IMR-90 (cell line): ENCODE results near the gene DNM3. TPM values are rescaled to one million over a fixed set of nuclear protein-coding genes. Genes with fewer than 3 reads are reported as not detected.

ENCODE experiments used
- ATAC-seq: fragments of 200-7000 bp; cut with Tn5 transposase; 2 replicates; pipeline ENCODE4 v1.9.1; 2020; ENCODE audit warnings: low read depth, mild to moderate bottlenecking, moderate library complexity
- BruUV-seq: library from RNA; stranded (reverse); fragments of 400-500 nt; replicated peaks from 2 replicates; lab custom pipeline; 2021; lab: Mats Ljungman, UMichigan
- CTCF ChIA-PET: fragments of 300-600 bp; formaldehyde crosslinking; extraction: SDS; loops from one replicate; lab custom pipeline; 2021; ENCODE audit warnings: antibody characterized with exemption; lab: Yijun Ruan, JAX
- POLR2A ChIA-PET: fragments of 300-600 bp; sonication (Branson Sonifier 250); formaldehyde crosslinking; loops from one replicate; lab custom pipeline; 2022; ENCODE audit warnings: antibody characterized with exemption; ENCODE audit not compliant: unreplicated experiment; lab: Charles Lee
- DNase-seq: peaks from one replicate; pipeline ENCODE4 v3.0.0; 2013
- H2AFZ ChIP-seq: replicated peaks from 2 replicates; pipeline ENCODE3; 2013; ENCODE audit warnings: low read length, mild to moderate bottlenecking; ENCODE audit not compliant: poor library complexity
- H2AK5ac ChIP-seq: 2 replicates; pipeline ENCODE4 v1.6.1; 2013; ENCODE audit warnings: low read depth, low read length, inconsistent platforms
- H2AK9ac ChIP-seq: replicated peaks from 2 replicates; pipeline ENCODE3; 2013; ENCODE audit warnings: mild to moderate bottlenecking, low read depth, low read length, moderate library complexity; ENCODE audit not compliant: poor library complexity
- H2BK120ac ChIP-seq: 2 replicates; pipeline ENCODE4 v1.6.1; 2013; ENCODE audit warnings: low read depth, low read length, inconsistent platforms
- H2BK15ac ChIP-seq: 3 replicates; pipeline ENCODE4 v1.6.1; 2013; ENCODE audit warnings: low read depth, low read length, inconsistent platforms
- H2BK20ac ChIP-seq: 2 replicates; pipeline ENCODE4 v1.6.1; 2013; ENCODE audit warnings: low read depth, mild to moderate bottlenecking, inconsistent platforms, low read length, moderate library complexity
- H2BK5ac ChIP-seq: 2 replicates; pipeline ENCODE4 v1.6.1; 2013; ENCODE audit warnings: mild to moderate bottlenecking, low read depth, low read length, inconsistent platforms; ENCODE audit not compliant: poor library complexity, severe bottlenecking
- H3K14ac ChIP-seq: replicated peaks from 2 replicates; pipeline ENCODE4 v1.6.1; 2013; ENCODE audit warnings: low read depth, low read length, inconsistent platforms
- H3K18ac ChIP-seq: 2 replicates; pipeline ENCODE4 v1.6.1; 2013; ENCODE audit warnings: low read depth, low read length, control low read depth
- H3K23ac ChIP-seq: 2 replicates; pipeline ENCODE4 v1.6.1; 2013; ENCODE audit warnings: low read depth, low read length, inconsistent platforms
- H3K27ac ChIP-seq: 2 replicates; pipeline ENCODE4 v1.5.1; 2013; ENCODE audit warnings: mild to moderate bottlenecking, control low read depth, low read length; ENCODE audit not compliant: insufficient read depth
- H3K27me3 ChIP-seq: 2 replicates; pipeline ENCODE4 v1.6.1; 2013; ENCODE audit warnings: low read length; ENCODE audit not compliant: control insufficient read depth, insufficient read depth
- H3K36me3 ChIP-seq: 2 replicates; pipeline ENCODE4 v1.6.1; 2013; ENCODE audit warnings: low read length, mixed read lengths; ENCODE audit not compliant: control insufficient read depth, insufficient read depth
- H3K4ac ChIP-seq: 2 replicates; pipeline ENCODE4 v1.6.1; 2013; ENCODE audit warnings: low read depth, low read length, inconsistent platforms
- H3K4me1 ChIP-seq: 2 replicates; pipeline ENCODE4 v1.6.1; 2013; ENCODE audit warnings: low read length, mixed read lengths; ENCODE audit not compliant: control insufficient read depth, insufficient read depth
- H3K4me2 ChIP-seq: 2 replicates; pipeline ENCODE4 v1.6.1; 2013; ENCODE audit warnings: low read depth, mild to moderate bottlenecking, control low read depth, low read length, moderate library complexity
- H3K4me3 ChIP-seq: 2 replicates; pipeline ENCODE4 v1.5.1; 2013; ENCODE audit warnings: low read depth, mild to moderate bottlenecking, control low read depth, low read length, moderate library complexity; ENCODE audit not compliant: insufficient read depth
- H3K56ac ChIP-seq: 2 replicates; pipeline ENCODE4 v1.6.1; 2013; ENCODE audit warnings: low read length, inconsistent platforms; ENCODE audit not compliant: insufficient read depth; ENCODE audit errors: extremely low read depth
- H3K79me1 ChIP-seq, 2 experiments: 2 replicates each; pipeline ENCODE4 v1.6.1; 2013; ENCODE audit warnings: low read length in 2 of 2, inconsistent platforms in 1 of 2, low read depth in 1 of 2
- H3K9ac ChIP-seq: 2 replicates; pipeline ENCODE4 v1.6.1; 2013; ENCODE audit warnings: low read depth, low read length, control low read depth
- H3K9me1 ChIP-seq: 2 replicates; pipeline ENCODE4 v1.6.1; 2013; ENCODE audit warnings: low read length, inconsistent platforms; ENCODE audit not compliant: insufficient read depth
- H3K9me3 ChIP-seq: 2 replicates; pipeline ENCODE4 v1.6.1; 2013; ENCODE audit warnings: low read length; ENCODE audit not compliant: control insufficient read depth, insufficient read depth
- H4K20me1 ChIP-seq: 2 replicates; pipeline ENCODE4 v1.6.1; 2013; ENCODE audit warnings: low read length, inconsistent platforms; ENCODE audit not compliant: insufficient read depth
- H4K5ac ChIP-seq: 2 replicates; pipeline ENCODE4 v1.6.1; 2013; ENCODE audit warnings: mild to moderate bottlenecking, low read depth, low read length, control low read depth
- H4K8ac ChIP-seq, 2 experiments: 2 replicates each; pipeline ENCODE4 v1.6.1; 2013; ENCODE audit warnings: low read depth in 2 of 2, low read length in 2 of 2, control low read depth in 1 of 2, inconsistent platforms in 1 of 2
- H4K91ac ChIP-seq: 2 replicates; pipeline ENCODE4 v1.6.1; 2013; ENCODE audit warnings: low read depth, low read length, inconsistent platforms; ENCODE audit not compliant: insufficient read depth
- CEBPB ChIP-seq: IDR thresholded peaks from 2 replicates; pipeline ENCODE4 v1.6.1; 2012; ENCODE audit warnings: low read depth, low read length, improper control_type of control experiment
- CHD1 ChIP-seq: IDR thresholded peaks from 2 replicates; pipeline ENCODE4 v1.6.1; 2012; ENCODE audit warnings: low read depth, low read length, improper control_type of control experiment
- CTCF ChIP-seq: conservative IDR thresholded peaks from 2 replicates; pipeline ENCODE4 v1.5.1; 2012; ENCODE audit warnings: mild to moderate bottlenecking, low read depth, low read length, improper control_type of control experiment
- ELK1 ChIP-seq: fragments of 150-350 bp; IDR thresholded peaks from 2 replicates; pipeline ENCODE4 v1.6.1; 2016; ENCODE audit warnings: low read depth, mild to moderate bottlenecking, low read length, moderate library complexity, borderline replicate concordance
- FOS ChIP-seq: fragments of 150-350 bp; IDR thresholded peaks from 2 replicates; pipeline ENCODE4 v1.6.1; 2016; ENCODE audit warnings: low read depth, low read length
- MAZ ChIP-seq: IDR thresholded peaks from 2 replicates; pipeline ENCODE4 v1.6.1; 2012; ENCODE audit warnings: low read depth, mild to moderate bottlenecking, low read length, improper control_type of control experiment, moderate library complexity, borderline replicate concordance
- MXI1 ChIP-seq: IDR thresholded peaks from 2 replicates; pipeline ENCODE4 v1.6.1; 2012; ENCODE audit warnings: low read depth, mild to moderate bottlenecking, low read length, moderate library complexity, borderline replicate concordance
- NFE2L2 ChIP-seq: fragments of 150-350 bp; IDR thresholded peaks from 2 replicates; pipeline ENCODE4 v1.6.1; 2016; ENCODE audit warnings: low read depth, mild to moderate bottlenecking, low read length
- RAD21 ChIP-seq: IDR thresholded peaks from 2 replicates; pipeline ENCODE4 v1.6.1; 2012; ENCODE audit warnings: low read length, improper control_type of control experiment
- USF2 ChIP-seq: fragments of 150-350 bp; IDR thresholded peaks from 2 replicates; pipeline ENCODE4 v1.6.1; 2017; ENCODE audit warnings: mild to moderate bottlenecking, antibody characterized with exemption, low read length, low read depth
- WGBS, 2 experiments: methylation state at CpG; one replicate each; pipeline versions ENCODE4 v1.1.5 to v1.1.7; 2013; ENCODE audit warnings: missing lambda C conversion rate in 2 of 2; ENCODE audit not compliant: insufficient read length in 1 of 2; ENCODE audit errors: extremely low coverage in 2 of 2; 5-methylcytosine and 5-hydroxymethylcytosine counted together
- dilution Hi-C: fragments of 300-500 bp; cut with HindIII; formaldehyde crosslinking; loops from one replicate; pipeline ENCODE4 v1.14.3; 2018; ENCODE audit warnings: low sequenced_read_pairs; ENCODE audit not compliant: unreplicated experiment
- in situ Hi-C: fragments of 300-500 bp; cut with MboI; formaldehyde crosslinking; loops from 3 replicates; pipeline ENCODE4 v1.14.3; 2019; ENCODE audit warnings: low sequenced_read_pairs, inconsistent platforms, mixed read lengths
- intact Hi-C: fragments of 100-400 bp; cut with micrococcal nuclease; formaldehyde crosslinking; loops from 2 replicates; pipeline ENCODE4 v1.10.0; 2022
- polyA plus RNA-seq, 3 experiments: library from polyadenylated mRNA; depleted of rRNA; stranded (reverse); fragments of >200 nt; gene quantifications; 2 replicates each; pipeline ENCODE4 v1.2.3, GENCODE V29; 2012; ENCODE audit warnings: low replicate concordance in 1 of 3
- total RNA-seq: library from RNA; depleted of rRNA; stranded (reverse); fragments of >200 nt; gene quantifications from 2 replicates; pipeline ENCODE4 v1.2.3, GENCODE V29; 2012

The DNM3 gene
- total and polyA plus RNA-seq, 2 of the 4 experiments (the other 2 are of a cell fraction) = 0.36 TPM

GRCh38 chr1:172266528-172267174 is 425.4 kb downstream of the DNM3 start:
- no peak overlapping the region for H3K4ac ChIP-seq
- no peak overlapping the region for H2BK5ac ChIP-seq
- H4K5ac ChIP-seq = no peak overlapping the region
- dilution Hi-C loops (no loop called here), in situ Hi-C loops (no loop called here), intact Hi-C loops (no loop called here)
- no TSS peak for BruUV-seq
- H3K9ac ChIP-seq = no peak overlapping the region
- no peaks in the 10 kb centered on the region for H3K79me1 ChIP-seq
- H3K18ac ChIP-seq = no peak overlapping the region
- no peak overlapping the region for H2AK9ac ChIP-seq
- no peak for DNase-seq
- H2BK15ac ChIP-seq = no peak overlapping the region
- no peak overlapping the region for H2BK20ac ChIP-seq
- no peak for TF ChIP-seq MXI1
- TF ChIP-seq NFE2L2 = no peak
- no peak for TF ChIP-seq USF2
- no peak for TF ChIP-seq RAD21
- TF ChIP-seq ELK1 = no peak
- no peak for TF ChIP-seq CTCF
- no peak for TF ChIP-seq MAZ
- TF ChIP-seq FOS = no peak
- TF ChIP-seq CHD1 = no peak
- TF ChIP-seq CEBPB = no peak
- H4K8ac ChIP-seq = no peak overlapping the region
- no CpG with 5 or more reads among the region's 1 CpG for WGBS, 2 experiments
- ChIA-PET POLR2A (no interaction called here), CTCF (no interaction called here)
- H3K4me3 ChIP-seq = no peak overlapping the region
- H3K23ac ChIP-seq = no peak overlapping the region
- H2AK5ac ChIP-seq = no peak overlapping the region
- no peak overlapping the region for H2BK120ac ChIP-seq
- no peak overlapping the region for H4K91ac ChIP-seq
- no peak overlapping the region for H2AFZ ChIP-seq
- H3K9me3 ChIP-seq = no peaks in the 10 kb centered on the region
- no peak overlapping the region for H3K56ac ChIP-seq
- no peak overlapping the region for H3K27ac ChIP-seq
- no peak overlapping the region for H3K4me2 ChIP-seq
- no peaks in the 10 kb centered on the region for H3K9me1 ChIP-seq
- H4K20me1 ChIP-seq = no peaks in the 10 kb centered on the region
- H3K36me3 ChIP-seq = no peaks in the 10 kb centered on the region
- no peak overlapping the region for H3K14ac ChIP-seq
- H3K4me1 ChIP-seq = peaks cover 2% of the 10 kb centered on the region; the same call in 1 of the 2 replicates
- H3K27me3 ChIP-seq = no peaks in the 10 kb centered on the region
- no peak for ATAC-seq
